Panc1 (cell line): ENCODE data around the gene ACACB. TPM values are rescaled to one million over a fixed set of nuclear protein-coding genes. Genes with fewer than 3 reads are reported as not detected.

Source experiments
- ATAC-seq: fragments of 200-7000 bp; cut with Tn5 transposase; 2 replicates; pipeline ENCODE4 v1.9.1; 2020; ENCODE audit warnings: mild to moderate bottlenecking, moderate library complexity
- BruUV-seq: library from RNA; stranded (reverse); fragments of 400-500 nt; replicated peaks from 2 replicates; lab custom pipeline; 2021; lab: Mats Ljungman, UMichigan
- CTCF ChIA-PET: fragments of 300-600 bp; sonication (Branson Sonifier 250); formaldehyde crosslinking; loops from one replicate; lab custom pipeline; 2022; ENCODE audit warnings: antibody characterized with exemption; lab: Charles Lee
- POLR2A ChIA-PET: fragments of 300-600 bp; sonication (Branson Sonifier 250); formaldehyde crosslinking; loops from one replicate; lab custom pipeline; 2022; ENCODE audit warnings: antibody characterized with exemption; lab: Charles Lee
- DNase-seq: peaks from one replicate; pipeline ENCODE4 v3.0.0-alpha.2; 2010; ENCODE audit warnings: low read depth, low spot score
- H3K27ac ChIP-seq: 2 replicates; pipeline ENCODE4 v1.5.1; 2011; ENCODE audit warnings: mild to moderate bottlenecking, low read length, inconsistent platforms
- H3K27me3 ChIP-seq: fragments of 200-500 bp; sonication (Bioruptor generic); 2 replicates; pipeline ENCODE4 v1.6.0; 2014; ENCODE audit warnings: low read length, inconsistent platforms; ENCODE audit not compliant: control insufficient read depth, insufficient read depth
- H3K36me3 ChIP-seq: fragments of 200-500 bp; sonication (Bioruptor generic); 2 replicates; pipeline ENCODE4 v1.5.1; 2014; ENCODE audit warnings: inconsistent platforms, mild to moderate bottlenecking, low read length, moderate library complexity; ENCODE audit not compliant: control insufficient read depth, insufficient read depth
- H3K4me1 ChIP-seq: 2 replicates; pipeline ENCODE4 v1.5.1; 2011; ENCODE audit warnings: inconsistent platforms, mild to moderate bottlenecking, low read length, moderate library complexity; ENCODE audit not compliant: control insufficient read depth, insufficient read depth
- H3K4me3 ChIP-seq, 2 experiments: 2 replicates each; pipeline ENCODE4 v1.5.1; 2011 to 2012; ENCODE audit warnings: low read depth in 2 of 2, low read length in 2 of 2, mild to moderate bottlenecking in 2 of 2, inconsistent platforms in 1 of 2, moderate library complexity in 1 of 2
- H3K9me3 ChIP-seq: fragments of 200-500 bp; sonication (Bioruptor generic); 2 replicates; pipeline ENCODE4 v1.5.1; 2014; ENCODE audit warnings: low read depth, mild to moderate bottlenecking, inconsistent platforms, low read length, moderate library complexity; ENCODE audit not compliant: control insufficient read depth, insufficient read depth
- CTCF ChIP-seq: fragments of 450-650 bp; IDR thresholded peaks from 2 replicates; pipeline ENCODE4 v1.5.1; 2017; ENCODE audit warnings: mild to moderate bottlenecking
- POLR2AphosphoS5 ChIP-seq: IDR thresholded peaks from 2 replicates; pipeline ENCODE4 v1.6.1; 2012; ENCODE audit warnings: mild to moderate bottlenecking, low read depth, low read length, moderate library complexity
- REST ChIP-seq, 2 experiments: IDR thresholded peaks; 2 replicates each; pipeline ENCODE4 v1.6.1; 2011 to 2012; ENCODE audit warnings: low read depth in 2 of 2, control low read depth in 1 of 2, low read length in 1 of 2, mild to moderate bottlenecking in 1 of 2, moderate library complexity in 1 of 2; ENCODE audit not compliant: insufficient read depth in 1 of 2
- SIN3A ChIP-seq: IDR thresholded peaks from 2 replicates; pipeline ENCODE4 v1.6.1; 2012; ENCODE audit warnings: low read depth, mild to moderate bottlenecking, low read length, moderate library complexity, borderline replicate concordance; ENCODE audit not compliant: insufficient read depth
- TCF7L2 ChIP-seq: IDR thresholded peaks from 2 replicates; pipeline ENCODE4 v1.6.1; 2011; ENCODE audit warnings: mild to moderate bottlenecking, low read depth, low read length, inconsistent platforms
- in situ Hi-C: cut with HindIII; loops from 2 replicates; pipeline ENCODE4 v1.10.0; 2016; ENCODE audit warnings: low sequenced_read_pairs, low pct_unique_long_range_greater_than_20kb
- intact Hi-C: fragments of 100-400 bp; cut with micrococcal nuclease; formaldehyde crosslinking; loops from one replicate; pipeline ENCODE4 v1.10.0; 2022; ENCODE audit not compliant: unreplicated experiment
- total RNA-seq: library from RNA; stranded (reverse); gene quantifications from one replicate; pipeline ENCODE4 v1.2.1, GENCODE V29; 2021; ENCODE audit not compliant: unreplicated experiment

Gene ACACB
- total RNA-seq, 1 experiment from 2014 or later, result 12.3 TPM

GRCh38 chr12:109174468-109174867, 58.1 kb downstream of the ACACB start:
- Histone ChIP-seq H3K36me3 (no peaks in the 10 kb centered on the region), H3K9me3 (no peaks in the 10 kb centered on the region), H3K4me3 (no peak overlapping the region), H3K4me1 (no peaks in the 10 kb centered on the region), H3K27me3 (no peaks in the 10 kb centered on the region), H3K27ac (no peak overlapping the region)
- intact Hi-C loops (no loop called here), in situ Hi-C loops (no loop called here)
- no peak for TF ChIP-seq SIN3A
- no peak for TF ChIP-seq TCF7L2
- no peak for TF ChIP-seq REST (IDR thresholded peaks at IDR 0.05; ENCODE audit: insufficient read depth in 1 of 2, low read depth in 2 of 2, low read length in 1 of 2)
- TF ChIP-seq POLR2AphosphoS5, result no peak
- no peak for TF ChIP-seq CTCF
- BruUV-seq, result no TSS peak
- CTCF ChIA-PET, result no interaction called here
- POLR2A ChIA-PET, result interaction anchor here (0.7 kb wide), 1 partner anchor 24 kb away, joined by 5 read pairs; no protein-coding TSS in a partner anchor
- ATAC-seq, result no peak
- no peak for DNase-seq

- no TSS peak for BruUV-seq
- CTCF ChIA-PET, result interaction anchor here (0.5 kb wide), 1 partner anchor 24 kb away, joined by 7 read pairs; no protein-coding TSS in a partner anchor
These were observed 62.1 kb downstream of the ACACB start for GRCh38 chr12:109178532-109178931.

More at GRCh38 chr12:109178532-109178931, 62.1 kb downstream of the ACACB start:
- DNase-seq, result no peak
- H3K27me3 ChIP-seq, result no peaks in the 10 kb centered on the region
- H3K36me3 ChIP-seq, result no peaks in the 10 kb centered on the region
- no peak overlapping the region for H3K4me3 ChIP-seq
- H3K27ac ChIP-seq, result no peak overlapping the region
- TF ChIP-seq REST (IDR thresholded peaks at IDR 0.05; ENCODE audit: insufficient read depth in 1 of 2, low read depth in 2 of 2, low read length in 1 of 2), result no peak
- TF ChIP-seq TCF7L2, result no peak
- TF ChIP-seq CTCF, result no peak
- no peak for TF ChIP-seq POLR2AphosphoS5
- no peak for TF ChIP-seq SIN3A
- no peaks in the 10 kb centered on the region for H3K9me3 ChIP-seq
- POLR2A ChIA-PET, result no interaction called here
- intact Hi-C loops, result no loop called here
- no peaks in the 10 kb centered on the region for H3K4me1 ChIP-seq
- in situ Hi-C loops, result no loop called here
- ATAC-seq, result no peak
